Epidermal melanocyte (primary cell): ENCODE data around the gene MLLT10.

Experiments
- DNase-seq: peaks from one replicate; pipeline ENCODE4 v3.0.0; 2011; ENCODE audit warnings: low spot score; ENCODE audit not compliant: insufficient read length

The MLLT10 gene

DNA sequence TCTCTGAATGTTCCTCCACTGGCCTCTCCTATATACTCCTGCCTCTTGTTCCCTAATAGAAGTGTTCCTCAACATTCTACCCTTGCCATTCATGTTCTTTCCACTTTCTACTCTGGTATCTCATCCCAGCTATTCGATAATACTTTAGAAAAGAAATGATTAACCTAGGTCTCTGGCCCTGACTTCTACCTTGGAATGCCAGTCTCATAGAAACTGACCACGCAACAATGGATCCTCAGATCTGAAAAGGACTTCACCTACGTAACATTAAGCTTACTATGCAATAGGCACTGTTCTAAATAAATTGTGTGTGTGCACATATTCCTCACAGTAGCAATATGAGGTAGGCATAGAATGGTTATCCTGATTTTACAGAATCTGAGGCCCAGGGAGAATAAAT is 235.0 kb downstream of the MLLT10 start:
- no peak for DNase-seq

DNA sequence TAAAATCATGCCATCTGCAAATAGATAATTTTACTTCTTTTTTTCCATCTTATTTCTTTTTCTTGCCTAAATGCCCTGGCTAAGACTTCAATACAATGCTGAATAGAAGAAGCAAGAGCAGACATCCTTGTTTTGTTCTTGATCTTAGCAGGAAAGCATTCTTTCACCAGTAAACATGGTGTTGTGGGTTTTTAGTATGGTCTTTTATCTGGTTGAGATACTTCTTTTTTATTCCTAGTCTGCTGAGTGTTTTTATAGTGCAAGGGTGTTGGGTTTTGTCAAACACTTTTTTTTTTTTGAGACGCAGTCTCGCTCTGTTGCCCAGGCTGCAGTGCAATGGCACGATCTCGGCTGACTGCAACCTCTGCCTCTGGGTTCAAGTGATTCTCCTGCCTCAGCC is 237.2 kb downstream of the MLLT10 start:
- DNase-seq, result no peak

DNA sequence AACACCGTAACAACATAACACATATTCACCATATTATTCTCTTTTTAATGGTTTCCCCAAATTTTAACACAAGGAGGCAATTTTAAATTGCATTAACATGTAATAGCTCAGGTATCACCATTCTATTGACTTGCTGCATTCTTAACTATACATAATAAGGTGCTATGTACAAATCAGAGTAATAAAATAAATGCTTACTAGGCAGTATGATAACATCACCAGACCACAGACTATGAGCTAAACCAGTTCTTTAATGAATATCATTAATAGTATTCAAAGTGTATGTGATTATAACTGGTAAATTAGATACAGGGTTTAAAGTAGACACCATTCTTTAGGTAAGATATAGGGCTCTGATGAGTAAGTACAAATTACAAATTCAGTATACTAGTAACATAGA is 242.9 kb downstream of the MLLT10 start:
- no peak for DNase-seq

DNA sequence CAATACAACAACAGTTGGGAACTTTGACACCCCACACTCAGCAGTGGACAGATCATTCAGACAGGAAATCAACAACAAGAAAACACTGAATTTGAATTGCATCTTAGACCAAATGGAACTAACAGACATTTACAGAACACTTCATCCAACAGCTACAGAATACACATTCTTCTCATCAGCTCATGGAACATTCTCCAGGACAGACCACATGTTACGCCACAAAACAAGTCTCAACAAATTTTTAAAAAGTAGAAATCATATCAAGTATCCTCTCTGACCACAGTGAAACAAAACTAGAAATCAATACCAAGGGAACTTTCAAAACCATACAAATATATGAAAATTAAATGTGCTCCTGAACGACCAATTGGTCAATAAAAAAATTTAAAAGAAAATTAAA is 257.2 kb downstream of the MLLT10 start:
- no peak for DNase-seq
